CD4-positive, alpha-beta memory T cell (primary cell): ENCODE measurements around the gene IDH2. TPM values are rescaled to one million over a fixed set of nuclear protein-coding genes. Genes with fewer than 3 reads are reported as not detected.

Experiments
- CTCF ChIA-PET: fragments of 350-600 bp; sonication (Branson Sonifier 250); formaldehyde crosslinking; loops from one replicate; lab custom pipeline; 2021; ENCODE audit warnings: inconsistent platforms; ENCODE audit not compliant: partially characterized antibody; lab: Charles Lee
- POLR2A ChIA-PET: fragments of 350-600 bp; sonication (Branson Sonifier 250); formaldehyde crosslinking; loops from one replicate; lab custom pipeline; 2021; ENCODE audit not compliant: partially characterized antibody; lab: Charles Lee
- DNase-seq, 5 donors: peaks; one replicate each; pipeline versions ENCODE4 v3.0.0 to v3.0.0-alpha.2; 2020 to 2022; ENCODE audit warnings: mixed read lengths in 1 of 5
- H3K27ac ChIP-seq: one replicate; pipeline ENCODE4 v1.7.0; 2013; ENCODE audit warnings: low read depth, low read length
- H3K27me3 ChIP-seq: 2 replicates; pipeline ENCODE4 v1.7.0; 2013; ENCODE audit warnings: mild to moderate bottlenecking, low read length, moderate library complexity; ENCODE audit not compliant: insufficient read depth
- H3K36me3 ChIP-seq: 2 replicates; pipeline ENCODE4 v1.7.0; 2013; ENCODE audit warnings: mild to moderate bottlenecking, low read length, moderate library complexity; ENCODE audit not compliant: insufficient read depth
- H3K4me1 ChIP-seq: 2 replicates; pipeline ENCODE4 v1.7.0; 2013; ENCODE audit warnings: mild to moderate bottlenecking, low read length, moderate library complexity; ENCODE audit not compliant: insufficient read depth
- H3K4me3 ChIP-seq, 2 donors: one replicate each; pipeline ENCODE4 v1.7.0; 2013; ENCODE audit warnings: low read length in 2 of 2, mild to moderate bottlenecking in 1 of 2
- H3K9me3 ChIP-seq, 2 donors: one replicate each; pipeline ENCODE4 v1.7.0; 2013; ENCODE audit warnings: low read length in 2 of 2, control low read depth in 1 of 2; ENCODE audit not compliant: control insufficient read depth in 1 of 2
- H3K27ac Mint-ChIP-seq, 7 donors: one replicate each; pipeline ENCODE4 v1.8.0; 2020 to 2021; ENCODE audit warnings: mixed read lengths in 7 of 7, mild to moderate bottlenecking in 6 of 7, inconsistent platforms in 3 of 7, moderate library complexity in 3 of 7
- H3K27me3 Mint-ChIP-seq, 2 donors: one replicate each; pipeline ENCODE4 v1.8.0; 2020 to 2021; ENCODE audit warnings: mixed read lengths in 2 of 2
- H3K36me3 Mint-ChIP-seq, 2 donors: one replicate each; pipeline ENCODE4 v1.8.0; 2020 to 2021; ENCODE audit warnings: mixed read lengths in 2 of 2, inconsistent platforms in 1 of 2, mild to moderate bottlenecking in 1 of 2
- H3K4me1 Mint-ChIP-seq, 4 donors: one replicate each; pipeline ENCODE4 v1.8.0; 2020 to 2021; ENCODE audit warnings: mixed read lengths in 4 of 4, mild to moderate bottlenecking in 1 of 4
- H3K4me3 Mint-ChIP-seq, 8 donors: one replicate each; pipeline ENCODE4 v1.8.0; 2020 to 2021; ENCODE audit warnings: mixed read lengths in 8 of 8, mild to moderate bottlenecking in 7 of 8, moderate library complexity in 6 of 8, inconsistent platforms in 3 of 8
- H3K9me3 Mint-ChIP-seq, 8 donors: one replicate each; pipeline ENCODE4 v1.8.0; 2020 to 2021; ENCODE audit warnings: mixed read lengths in 8 of 8, mild to moderate bottlenecking in 5 of 8, inconsistent platforms in 3 of 8, moderate library complexity in 1 of 8
- intact Hi-C: fragments of 100-400 bp; cut with micrococcal nuclease; formaldehyde crosslinking; loops from one replicate; pipeline ENCODE4 v1.15.1; 2023
- polyA plus RNA-seq, 2 donors: library from polyadenylated mRNA; unstranded; fragments of 300-500 nt; fragmentation: Illumina TruSeq; gene quantifications; one replicate each; pipeline ENCODE4 v1.2.3, GENCODE V29; 2021
- total RNA-seq, 2 experiments: library from RNA; stranded (reverse); gene quantifications; one replicate each; pipeline ENCODE4 v1.2.3, GENCODE V29; 2021

IDH2 gene
- total and polyA plus RNA-seq, 4 experiments from 2014 or later, result 41.2 to 139 (median 75.0) TPM

- no peaks in the 10 kb centered on the region for H3K9me3 Mint-ChIP-seq
- Histone ChIP-seq H3K4me3 (no peak overlapping the region), H3K27ac (no peak overlapping the region), H3K4me1 (peaks cover 24% of the 10 kb centered on the region), H3K27me3 (no peaks in the 10 kb centered on the region), H3K9me3 (no peaks in the 10 kb centered on the region), H3K36me3 (no peaks in the 10 kb centered on the region)
- DNase-seq, result no peak
- no peaks in the 10 kb centered on the region for H3K27me3 Mint-ChIP-seq
- ChIA-PET POLR2A (interaction anchor here (3.4 kb wide), 1 partner anchor 128 kb away, joined by 27 read pairs; the partner anchor contains the start of genes CIB1 and GDPGP1), CTCF (interaction anchor here (1.1 to 1.9 kb wide), 2 partner anchors 17 to 217 kb away, joined by 3 to 6 read pairs; no protein-coding TSS in a partner anchor)
- peak overlapping the region in 2 of 8 donors; percentile 25 to 31 for H3K4me3 Mint-ChIP-seq
- intact Hi-C loops, result loop anchor here (5.0 kb wide), 1 partner anchor 128 kb away; the partner anchor contains the start of genes CIB1 and GDPGP1
- peak overlapping the region in 2 of 7 donors; percentile 22 to 83 for H3K27ac Mint-ChIP-seq
- H3K4me1 Mint-ChIP-seq, result peaks cover 18 to 33% (median 28%) of the 10 kb centered on the region in 4 donors
- peaks cover 0 to 1% of the 10 kb centered on the region in 2 donors for H3K36me3 Mint-ChIP-seq
These were observed 2.3 kb upstream of the IDH2 start for GRCh38 chr15:90104551-90104950.

DNA sequence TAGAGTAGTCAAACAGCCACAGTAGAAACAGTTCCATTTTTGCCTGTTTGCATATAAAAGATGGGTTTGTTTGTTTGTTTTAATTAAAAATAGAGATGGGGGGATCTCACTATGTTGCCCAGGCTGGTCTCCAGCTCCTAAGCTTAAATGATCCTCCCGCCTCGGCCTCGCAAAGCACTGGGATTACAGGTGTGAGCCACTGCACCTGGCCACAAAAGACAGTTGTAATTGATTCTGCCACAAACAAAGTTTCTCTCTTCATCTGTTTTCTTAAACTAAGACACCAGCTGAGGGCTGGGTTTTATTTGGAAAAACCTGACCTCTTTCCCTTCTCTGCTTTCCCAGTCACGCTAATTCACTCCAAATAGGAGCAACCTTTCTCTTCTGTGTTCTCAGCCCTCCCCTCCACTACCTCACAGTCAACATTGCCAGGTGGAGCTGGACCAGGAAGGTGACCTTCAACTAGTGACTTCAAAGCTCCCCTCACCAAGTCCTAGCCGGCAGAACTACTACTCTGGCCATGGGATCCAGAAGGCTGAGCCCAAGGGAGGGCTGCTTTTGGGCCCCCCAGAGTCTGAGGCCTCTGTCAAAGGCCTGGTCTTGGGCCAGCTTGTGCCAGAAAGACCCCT is 1.5 kb upstream of the IDH2 start:
- Mint-ChIP-seq H3K36me3 (peaks cover 0 to 5% of the 10 kb centered on the region in 2 donors), H3K27me3 (no peaks in the 10 kb centered on the region), H3K9me3 (peaks cover 0 to 2% (median 0%) of the 10 kb centered on the region in 8 donors), H3K4me3 (peak overlapping the region in 7 of 8 donors; percentile 81 to 90 (median 83)), H3K4me1 (peaks cover 26 to 41% (median 35%) of the 10 kb centered on the region in 4 donors), H3K27ac (peak overlapping the region in 6 of 7 donors; percentile 6 to 91 (median 76))
- ChIA-PET CTCF (interaction anchor here (0.5 to 1.9 kb wide), 3 partner anchors 17 to 216 kb away, joined by 3 to 6 read pairs (median 4); no protein-coding TSS in a partner anchor), POLR2A (interaction anchor here (1.2 to 3.4 kb wide), 2 partner anchors 90 to 129 kb away, joined by 3 to 27 read pairs; partner anchors contain the start of genes CIB1 and GDPGP1)
- Histone ChIP-seq H3K27ac (no peak overlapping the region), H3K4me1 (peaks cover 32% of the 10 kb centered on the region), H3K4me3 (no peak overlapping the region), H3K27me3 (no peaks in the 10 kb centered on the region), H3K9me3 (no peaks in the 10 kb centered on the region), H3K36me3 (no peaks in the 10 kb centered on the region)
- no peak for DNase-seq
- intact Hi-C loops, result loop anchor here (2.0 to 5.0 kb wide), 2 partner anchors 39 to 128 kb away; partner anchors contain the start of genes CIB1 and GDPGP1

- Histone ChIP-seq H3K27me3 (no peaks in the 10 kb centered on the region), H3K27ac (peak overlapping the region; percentile 65), H3K9me3 (no peaks in the 10 kb centered on the region), H3K4me3 (peak overlapping the region; percentile 47 to 70), H3K4me1 (peaks cover 56% of the 10 kb centered on the region), H3K36me3 (no peaks in the 10 kb centered on the region)
- peaks cover 39 to 64% (median 56%) of the 10 kb centered on the region in 4 donors for H3K4me1 Mint-ChIP-seq
- peaks cover 0 to 9% of the 10 kb centered on the region in 2 donors for H3K36me3 Mint-ChIP-seq
- intact Hi-C loops, result loop anchor here (5.0 kb wide), 1 partner anchor 131 kb away; the partner anchor contains the start of genes CIB1 and GDPGP1
- peak overlapping the region; percentile 86 to 100 (median 98) for H3K27ac Mint-ChIP-seq
- POLR2A ChIA-PET, result interaction anchor here (0.5 to 3.4 kb wide), 12 partner anchors 16 to 307 kb away, joined by 3 to 27 read pairs (median 4); partner anchors contain the start of genes AP3S2, CIB1, GDPGP1 and NGRN
- H3K27me3 Mint-ChIP-seq, result peaks cover 0 to 1% of the 10 kb centered on the region in 2 donors
- peak in 2 of 5 donors; percentile 32 to 53 for DNase-seq
- CTCF ChIA-PET, result interaction anchor here (1.4 kb wide), 1 partner anchor 227 kb away, joined by 3 read pairs; no protein-coding TSS in a partner anchor
- peaks cover 0 to 2% (median 0%) of the 10 kb centered on the region in 8 donors for H3K9me3 Mint-ChIP-seq
- peak overlapping the region; percentile 85 to 97 (median 90) for H3K4me3 Mint-ChIP-seq
These were observed 919 bp downstream of the IDH2 start for GRCh38 chr15:90101130-90101968.

DNA sequence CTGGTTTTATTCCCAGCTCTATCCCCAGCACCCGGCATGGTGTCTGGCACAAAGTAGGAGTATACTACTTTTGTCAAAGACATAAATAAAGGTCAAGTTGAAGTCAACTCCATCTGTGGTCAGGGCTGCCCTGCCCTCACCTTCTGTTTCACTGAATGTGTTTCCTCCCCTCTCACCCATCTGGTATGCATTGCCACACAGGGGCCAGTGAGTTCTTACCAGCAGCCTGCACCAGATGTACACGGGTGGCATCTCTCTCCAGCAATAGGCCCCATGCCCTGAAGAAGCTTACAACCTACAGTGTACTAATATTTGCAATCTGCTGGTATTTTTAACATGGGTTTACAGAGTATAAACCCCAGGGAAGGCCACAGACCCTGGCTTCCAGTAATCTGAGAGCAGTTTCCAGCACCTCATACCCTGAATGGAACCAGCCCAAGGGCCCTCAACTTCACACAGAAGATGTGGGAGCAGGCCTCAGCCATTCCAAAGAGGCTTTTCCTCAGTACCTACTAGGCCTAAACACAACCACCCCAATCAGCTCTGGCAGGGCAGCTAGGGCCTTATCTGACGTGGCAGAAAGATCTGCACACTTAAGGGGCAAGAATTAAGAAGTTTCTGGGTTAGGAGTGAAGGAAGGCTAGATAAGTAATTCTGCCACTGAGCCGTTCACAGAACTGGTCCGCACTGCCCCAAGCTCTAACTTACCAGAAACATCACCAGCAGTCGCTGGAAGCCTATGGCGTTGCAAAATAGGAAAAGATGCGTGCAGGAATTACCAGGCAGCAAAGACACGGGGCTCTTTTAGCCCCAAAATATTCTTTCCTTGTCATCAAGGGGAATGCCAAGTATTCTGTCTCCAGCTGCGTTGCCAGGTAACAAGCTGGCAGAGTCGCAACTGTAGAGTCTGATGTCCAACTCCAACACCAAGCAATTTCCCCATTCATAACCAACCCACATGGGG is 2.1 kb downstream of the IDH2 start:
- Mint-ChIP-seq H3K36me3 (peaks cover 0 to 9% of the 10 kb centered on the region in 2 donors), H3K9me3 (peaks cover 0 to 2% (median 0%) of the 10 kb centered on the region in 8 donors), H3K4me3 (peak overlapping the region; percentile 85 to 97 (median 90)), H3K27ac (peak overlapping the region; percentile 86 to 100 (median 98)), H3K4me1 (peaks cover 48 to 75% (median 67%) of the 10 kb centered on the region in 4 donors), H3K27me3 (peaks cover 0 to 1% of the 10 kb centered on the region in 2 donors)
- no peaks in the 10 kb centered on the region for H3K9me3 ChIP-seq
- H3K4me3 ChIP-seq, result peak overlapping the region; percentile 24 to 70
- no peaks in the 10 kb centered on the region for H3K36me3 ChIP-seq
- CTCF ChIA-PET, result interaction anchor here (1.6 to 2.9 kb wide), 4 partner anchors 11 to 225 kb away, joined by 4 to 11 read pairs (median 6); no protein-coding TSS in a partner anchor
- POLR2A ChIA-PET, result interaction anchor here (0.8 to 3.0 kb wide), 9 partner anchors 13 to 832 kb away, joined by 3 to 22 read pairs (median 6); partner anchors contain the start of genes AP3S2, CIB1, GDPGP1 and SEMA4B
- peak overlapping the region; percentile 65 for H3K27ac ChIP-seq
- peak in 1 of 5 donors; percentile 68 for DNase-seq
- intact Hi-C loops, result loop anchor here (5.0 kb wide), 2 partner anchors 38 to 132 kb away; partner anchors contain the start of genes CIB1 and GDPGP1
- no peaks in the 10 kb centered on the region for H3K27me3 ChIP-seq
- peaks cover 68% of the 10 kb centered on the region for H3K4me1 ChIP-seq

DNA sequence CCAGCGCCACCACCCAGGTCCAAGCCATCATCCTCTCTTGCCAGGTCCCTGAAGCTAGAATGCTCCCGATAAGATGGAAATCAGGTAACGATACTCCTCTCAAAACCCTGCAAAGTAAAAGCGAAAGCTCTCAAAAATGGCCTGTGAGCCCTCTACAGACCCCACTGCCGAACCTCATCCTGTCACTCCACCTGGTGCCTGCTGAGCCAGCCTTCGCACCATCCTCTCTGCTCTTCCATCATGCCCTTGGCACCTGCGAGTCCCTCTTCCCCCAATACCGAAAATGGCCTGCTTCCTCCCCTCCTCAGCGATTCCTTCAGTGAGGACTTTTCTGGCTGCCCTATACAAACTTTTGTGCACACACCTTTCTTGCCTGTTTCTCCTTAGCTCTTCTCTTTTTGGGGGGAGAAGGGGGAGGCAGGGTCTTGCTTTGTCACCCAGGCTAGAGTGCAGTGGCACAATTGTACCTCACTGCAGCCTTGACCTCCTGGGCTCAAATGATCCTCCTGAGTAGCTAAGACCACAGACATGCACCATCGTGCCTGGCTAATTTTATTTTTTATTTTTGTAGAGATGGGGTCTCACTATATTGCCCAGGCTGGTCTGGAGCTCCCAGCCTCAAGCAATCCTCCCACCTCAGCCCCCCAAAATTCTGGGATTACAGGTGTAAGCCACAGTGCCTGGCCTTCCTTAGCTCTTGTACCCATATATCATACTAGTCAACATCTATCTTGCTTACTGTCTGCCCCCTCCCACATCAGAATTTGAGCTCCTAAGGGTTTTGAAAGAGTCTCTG is 3.0 kb downstream of the IDH2 start:
- Histone ChIP-seq H3K9me3 (no peaks in the 10 kb centered on the region), H3K36me3 (no peaks in the 10 kb centered on the region), H3K27ac (peak overlapping the region; percentile 65), H3K27me3 (no peaks in the 10 kb centered on the region), H3K4me3 (peak overlapping the region; percentile 30 to 70), H3K4me1 (peaks cover 76% of the 10 kb centered on the region)
- Mint-ChIP-seq H3K27me3 (peaks cover 0 to 1% of the 10 kb centered on the region in 2 donors), H3K4me3 (peak overlapping the region; percentile 85 to 97 (median 90)), H3K36me3 (peaks cover 0 to 9% of the 10 kb centered on the region in 2 donors), H3K27ac (peak overlapping the region; percentile 86 to 100 (median 98)), H3K9me3 (peaks cover 0 to 2% (median 0%) of the 10 kb centered on the region in 8 donors), H3K4me1 (peaks cover 55 to 84% (median 73%) of the 10 kb centered on the region in 4 donors)
- POLR2A ChIA-PET, result interaction anchor here (0.6 to 3.0 kb wide), 14 partner anchors 11 to 1345 kb away, joined by 3 to 22 read pairs (median 5); partner anchors contain the start of genes AP3S2, CIB1, GDPGP1 and SEMA4B
- intact Hi-C loops, result loop anchor here (5.0 kb wide), 1 partner anchor 37 kb away; no protein-coding TSS in a partner anchor
- CTCF ChIA-PET, result interaction anchor here (0.5 to 2.9 kb wide), 7 partner anchors 10 to 396 kb away, joined by 3 to 11 read pairs (median 6); no protein-coding TSS in a partner anchor
- DNase-seq, result peak; percentile 55 to 71 (median 59)
